Measurements from ENCODE around the gene SLC40A1. TPM values are rescaled to one million over a fixed set of nuclear protein-coding genes. Genes with fewer than 3 reads are reported as not detected.

SLC40A1 gene
- total and polyA plus RNA-seq, 4 donors, result 97.4 to 572 (median 168) TPM

GRCh38 chr2:189559579-189560272 is 20.9 kb downstream of the SLC40A1 start:
- TF ChIP-seq FOXA1 (IDR thresholded peaks at IDR 0.05), result no peak
- TF ChIP-seq GABPA (IDR thresholded peaks at IDR 0.05 in 1 of 2, conservative IDR thresholded peaks at IDR 0.05 in 1 of 2), result no peak
- TF ChIP-seq HNF4G (IDR thresholded peaks at IDR 0.05), result no peak
- peak in 1 of 2 donors; percentile 15 for TF ChIP-seq EGR1 (IDR thresholded peaks at IDR 0.05; ENCODE audit: low read depth in 2 of 2)
- TF ChIP-seq YY1 (IDR thresholded peaks at IDR 0.05), result no peak
- no peak for TF ChIP-seq ZBTB33 (IDR thresholded peaks at IDR 0.05)
- TF ChIP-seq RXRA (IDR thresholded peaks at IDR 0.05), result peak; percentile 17 to 56
- peak; percentile 96 for TF ChIP-seq NR2F2 (IDR thresholded peaks at IDR 0.05)
- no peak for TF ChIP-seq REST (IDR thresholded peaks at IDR 0.05)
- no peak for TF ChIP-seq JUND (IDR thresholded peaks at IDR 0.05)
- no peak for TF ChIP-seq TAF1 (conservative IDR thresholded peaks at IDR 0.05)
- no peak for TF ChIP-seq ATF3 (IDR thresholded peaks at IDR 0.05)
- peak; percentile 23 to 27 for TF ChIP-seq HNF4A (conservative IDR thresholded peaks at IDR 0.05)
- TF ChIP-seq CTCF (IDR thresholded peaks at IDR 0.05; ENCODE audit: low read depth, low read length, missing input control), result no peak
- no peak for TF ChIP-seq MAX (IDR thresholded peaks at IDR 0.05)
- TF ChIP-seq FOXA2 (IDR thresholded peaks at IDR 0.05), result no peak
- no peak for TF ChIP-seq SP1 (IDR thresholded peaks at IDR 0.05)
- peak in 1 of 2 donors; percentile 35 for TF ChIP-seq RAD21 (IDR thresholded peaks at IDR 0.05)
- H3K36me3 ChIP-seq (ENCODE audit: control insufficient read depth in 4 of 4, insufficient read depth in 3 of 4, low read depth in 1 of 4, low read length in 3 of 4), result peaks cover 5 to 21% (median 9%) of the 10 kb centered on the region in 4 donors
- H3K27me3 ChIP-seq (ENCODE audit: control insufficient read depth in 4 of 4, insufficient read depth in 4 of 4, low read length in 3 of 4), result no peaks in the 10 kb centered on the region
- DNase-seq (ENCODE audit: low spot score), result no peak
- 40% methylated on average over 2 of the region's 2 CpGs for WGBS
- H3K27ac ChIP-seq (ENCODE audit: low read depth in 1 of 2, low read length in 2 of 2), result peak overlapping the region; percentile 32 to 50
- no peaks in the 10 kb centered on the region for H3K9me3 ChIP-seq (ENCODE audit: control insufficient read depth in 4 of 4, low read length in 3 of 4)
- peaks cover 13 to 69% (median 57%) of the 10 kb centered on the region in 4 donors for H3K4me1 ChIP-seq (ENCODE audit: control insufficient read depth in 4 of 4, insufficient read depth in 4 of 4, low read length in 3 of 4)
- H3K9ac ChIP-seq (ENCODE audit: low read depth in 1 of 2, low read length in 2 of 2), result no peak overlapping the region
- H3K4me3 ChIP-seq (ENCODE audit: low read depth in 1 of 3, low read length in 3 of 3), result no peak overlapping the region
